Right renal cortex interstitium (tissue), 3 donors: Measurements from ENCODE around the gene NIPAL4. TPM values are rescaled to one million over a fixed set of nuclear protein-coding genes. Genes with fewer than 3 reads are reported as not detected.
"Not testable (repeated sequence)": the region's sequence is repeated elsewhere in the genome, so short reads cannot be mapped to it uniquely, and the experiment has no call there.

Experiments used
- DNase-seq, 3 donors: peaks; one replicate each; pipeline ENCODE4 v3.0.0-alpha.2; 2013; ENCODE audit warnings: low read depth in 3 of 3, low spot score in 2 of 3
- polyA plus RNA-seq, 3 donors: library from polyadenylated mRNA; unstranded; fragments of 120-200 nt; gene quantifications; one replicate each; pipeline ENCODE4 v1.2.1, GENCODE V29; 2013; ENCODE audit not compliant: insufficient read length in 3 of 3

NIPAL4 gene
- polyA plus RNA-seq, 3 donors, result 0.17 to 0.69 (median 0.32) TPM

DNA sequence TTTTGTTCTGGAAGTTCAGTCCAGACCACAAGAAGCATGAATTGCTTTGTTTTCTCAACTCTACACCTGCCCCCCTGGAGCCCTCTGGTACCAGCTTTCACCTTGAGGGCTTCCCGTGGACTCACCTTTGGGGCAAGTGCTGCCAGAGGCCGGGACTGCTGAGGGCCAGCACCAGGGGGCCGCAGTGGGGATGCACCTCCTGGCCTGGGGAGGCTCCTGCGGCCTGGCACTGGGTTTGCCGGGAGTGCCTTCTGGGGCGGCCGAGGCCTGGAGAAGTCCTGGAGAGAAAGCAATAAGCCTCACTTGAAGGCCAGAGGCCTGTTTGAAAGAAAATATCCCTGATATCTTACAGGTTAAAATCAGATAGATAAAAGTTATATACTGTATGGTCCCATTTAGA is 21.7 kb downstream of the NIPAL4 start:
- no peak for DNase-seq

DNA sequence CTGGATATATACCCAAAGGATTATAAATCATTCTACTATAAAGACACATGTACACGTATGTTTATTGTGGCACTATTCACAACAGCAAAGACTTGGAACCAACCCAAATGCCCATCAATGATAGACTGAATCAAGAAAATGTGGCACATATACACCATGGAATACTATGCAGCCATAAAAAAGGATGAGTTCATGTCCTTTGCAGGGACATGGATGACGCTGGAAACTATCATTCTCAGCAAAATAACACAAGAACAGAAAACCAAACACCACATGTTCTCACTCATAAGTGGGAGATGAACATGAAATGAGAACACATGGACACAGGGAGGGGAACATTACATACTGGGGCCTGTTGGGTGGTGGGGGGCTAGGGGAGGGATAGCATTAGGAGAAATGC is 22.7 kb downstream of the NIPAL4 start:
- DNase-seq, result not testable (repeated sequence)

DNA sequence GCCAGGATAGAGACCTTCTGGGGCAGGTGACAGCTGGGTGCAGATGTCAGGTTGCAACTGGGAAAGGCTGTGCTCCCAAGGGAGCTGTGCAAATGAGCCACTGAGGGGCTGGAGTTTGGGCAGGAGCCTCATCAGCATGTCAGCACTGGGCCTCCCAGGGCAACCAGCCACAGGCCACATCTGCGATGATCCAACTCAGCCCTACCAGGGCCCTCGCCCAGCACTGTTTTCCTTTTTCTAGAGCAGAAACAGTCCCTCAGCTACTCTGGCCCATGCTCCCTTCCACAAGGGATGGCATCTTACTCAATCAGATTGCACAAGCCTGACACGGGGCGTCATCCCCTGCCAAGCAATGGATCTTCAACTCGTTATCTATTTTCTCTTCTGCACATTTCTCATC is 24.8 kb downstream of the NIPAL4 start:
- DNase-seq, result no peak

DNA sequence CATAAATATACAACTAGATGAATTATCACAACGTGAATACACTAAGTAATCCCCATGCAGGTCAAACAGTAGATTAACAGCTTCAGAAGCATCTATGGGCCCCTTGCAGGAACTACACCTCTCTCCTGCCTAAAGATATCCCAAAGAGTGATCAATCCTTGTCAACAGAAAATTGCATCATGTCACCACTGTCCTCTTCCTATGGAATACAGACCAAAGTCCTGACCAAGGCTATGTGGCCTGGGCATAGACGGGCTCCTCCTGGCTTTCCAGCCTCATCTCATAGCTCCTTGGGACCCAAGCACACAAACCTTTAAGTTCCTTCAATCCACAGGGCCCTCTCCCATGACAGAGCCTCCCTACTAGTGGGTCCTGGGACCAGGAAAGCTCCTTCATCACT is 25.3 kb downstream of the NIPAL4 start:
- DNase-seq, result no peak

DNA sequence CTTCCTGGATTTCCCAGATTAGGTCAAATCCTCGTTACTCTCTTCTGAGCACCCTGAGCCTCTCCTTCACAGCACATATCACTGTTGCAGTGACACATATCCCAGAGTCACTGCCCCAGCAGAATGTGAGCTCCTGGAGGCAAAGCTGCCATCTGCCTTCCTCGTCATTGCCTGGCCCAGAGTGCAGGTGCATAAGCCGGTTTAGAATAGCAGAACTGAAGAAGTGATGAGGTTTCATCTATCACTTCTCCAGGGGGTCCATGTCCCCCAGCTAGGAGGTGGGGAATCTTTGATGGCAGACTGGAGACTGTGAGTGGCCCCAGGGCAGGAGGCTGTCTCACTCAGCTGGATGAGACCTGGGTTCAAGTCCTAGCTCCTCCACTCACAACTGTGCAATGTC is 25.8 kb downstream of the NIPAL4 start:
- DNase-seq, result no peak

DNA sequence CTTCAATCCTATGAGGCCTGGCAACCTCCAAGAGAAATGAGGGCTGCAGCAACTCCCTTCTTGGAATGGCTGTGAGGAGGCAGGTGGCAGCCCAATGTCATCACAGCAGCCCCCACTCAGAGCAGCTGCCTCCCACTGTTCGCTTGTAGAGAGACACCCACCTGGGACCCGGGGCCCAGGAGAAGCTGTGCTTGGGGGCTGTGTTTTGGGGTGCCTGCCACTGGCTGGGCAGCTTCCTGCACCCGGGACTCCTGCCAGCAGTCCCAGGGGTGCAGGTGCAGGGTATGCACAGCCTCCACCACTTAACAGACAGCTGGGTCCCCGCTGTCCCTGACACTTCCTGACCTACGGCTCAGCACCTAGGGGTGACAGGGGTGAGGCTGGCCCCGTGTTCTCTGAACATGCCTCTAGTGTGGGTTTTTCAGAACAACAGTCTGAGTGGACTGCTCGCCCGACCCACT is 26.2 kb downstream of the NIPAL4 start:
- no peak for DNase-seq

DNA sequence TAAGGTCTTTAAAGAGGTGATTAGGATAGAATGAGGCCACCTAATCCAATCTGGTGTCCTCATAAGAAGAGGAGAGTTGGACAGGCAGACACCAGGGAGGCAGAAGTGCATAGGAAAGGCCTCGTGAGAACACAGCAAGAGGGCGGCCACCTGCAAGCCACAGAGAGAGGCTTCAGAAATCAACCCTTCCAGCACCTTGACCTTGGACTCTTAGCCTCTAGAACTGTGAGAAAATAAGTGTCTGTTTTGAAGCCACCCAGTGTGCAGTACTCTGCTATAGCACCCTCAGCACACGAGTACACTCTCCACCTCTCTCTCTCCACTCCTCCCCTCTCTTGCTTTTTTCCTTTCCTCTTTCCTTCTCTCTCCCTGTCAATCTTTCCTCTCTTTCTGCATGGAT is 26.8 kb downstream of the NIPAL4 start:
- DNase-seq, result no peak

DNA sequence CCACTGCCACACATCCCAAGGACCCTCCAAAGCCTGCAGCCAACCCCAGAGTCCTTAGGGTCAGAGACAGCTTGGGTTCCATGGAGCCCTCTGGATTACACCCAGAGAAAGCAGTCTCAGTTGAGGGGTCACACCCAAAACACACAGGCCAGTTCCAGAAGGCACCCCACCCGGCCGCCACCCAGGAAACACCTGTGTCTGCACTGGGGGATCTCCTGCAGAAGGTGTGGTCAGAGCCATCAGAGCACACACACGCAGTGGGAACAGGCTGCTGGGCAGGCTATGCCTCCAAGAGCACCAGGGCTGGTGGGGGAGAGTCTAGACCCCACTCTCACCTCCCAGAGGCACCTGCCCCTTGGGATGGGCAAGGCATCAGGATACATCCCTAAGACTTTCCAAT is 27.3 kb downstream of the NIPAL4 start:
- no peak for DNase-seq

DNA sequence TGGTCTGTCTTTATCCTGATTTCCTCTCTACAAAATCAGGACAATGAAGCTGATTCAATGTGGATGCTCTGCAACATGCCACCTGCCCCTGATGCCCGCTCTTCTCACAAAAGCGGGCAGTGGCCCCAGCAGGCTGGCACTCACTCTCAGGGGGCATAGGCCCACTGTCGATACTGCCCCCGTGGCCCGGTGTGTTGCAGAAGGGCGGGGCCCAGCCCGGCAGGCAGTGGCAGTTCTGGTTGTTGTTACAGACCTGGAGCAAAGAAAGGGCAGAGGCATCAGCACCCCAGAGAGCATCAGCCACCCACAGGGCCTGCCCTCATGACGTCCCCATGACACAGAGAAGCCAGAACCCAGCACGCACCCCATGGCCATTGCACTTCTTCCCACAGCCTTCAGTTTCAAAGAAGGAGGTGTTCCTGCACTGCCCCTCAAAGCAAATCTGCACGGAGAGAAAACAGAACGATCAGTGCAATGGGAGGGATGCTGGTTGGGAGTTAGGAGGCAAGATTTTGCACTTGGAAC is 31.5 kb downstream of the NIPAL4 start:
- DNase-seq, result no peak

DNA sequence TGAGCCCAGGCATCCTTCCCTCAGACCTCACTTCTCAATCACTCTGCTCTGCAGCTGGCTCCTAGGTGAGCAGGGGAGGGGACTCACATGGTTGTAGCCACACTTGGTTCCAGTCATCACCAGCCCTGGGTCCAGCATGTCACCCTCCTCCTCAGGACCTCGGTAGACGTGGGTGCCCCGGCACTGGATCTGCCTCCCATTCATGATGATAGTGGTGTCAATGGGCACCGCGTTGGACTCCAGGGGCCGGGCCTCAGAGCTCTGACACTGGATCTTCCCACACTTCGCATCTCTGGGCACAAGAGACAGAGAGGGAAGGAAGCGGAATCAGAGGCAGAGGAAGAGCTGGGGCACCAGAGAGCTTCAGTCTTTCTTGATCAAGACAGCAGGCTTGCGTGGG is 32.9 kb downstream of the NIPAL4 start:
- no peak for DNase-seq

DNA sequence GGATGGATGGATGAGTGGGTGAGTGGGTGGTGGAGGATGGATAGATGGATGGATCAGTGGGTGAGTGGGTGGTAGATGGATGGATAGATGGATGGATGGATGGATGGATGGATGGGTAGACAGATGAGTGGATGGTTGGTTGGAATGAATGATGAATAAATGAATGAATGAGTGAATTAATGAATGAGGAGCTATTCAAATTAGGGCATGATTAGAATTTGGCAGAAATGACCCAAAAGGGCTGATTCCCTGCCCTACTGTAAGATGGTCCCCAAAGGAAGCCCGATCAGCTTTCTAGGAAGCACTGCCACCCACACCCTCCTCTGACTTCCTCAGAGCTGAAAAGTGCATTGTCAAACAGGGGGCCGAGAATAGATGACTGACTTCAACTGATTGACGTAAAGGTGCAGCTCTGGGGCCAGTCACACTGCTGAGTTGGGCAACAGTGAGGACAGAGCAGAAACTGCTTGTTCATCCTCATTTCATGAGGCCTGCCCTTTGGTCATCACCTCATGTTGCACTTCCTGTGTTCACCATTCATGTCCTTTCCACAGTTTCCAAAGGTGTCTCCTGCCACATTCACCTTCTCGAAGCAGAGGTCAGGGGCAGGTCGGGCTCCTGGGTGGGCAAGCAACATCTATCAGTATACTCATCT is 34.3 kb downstream of the NIPAL4 start:
- DNase-seq, result no peak

DNA sequence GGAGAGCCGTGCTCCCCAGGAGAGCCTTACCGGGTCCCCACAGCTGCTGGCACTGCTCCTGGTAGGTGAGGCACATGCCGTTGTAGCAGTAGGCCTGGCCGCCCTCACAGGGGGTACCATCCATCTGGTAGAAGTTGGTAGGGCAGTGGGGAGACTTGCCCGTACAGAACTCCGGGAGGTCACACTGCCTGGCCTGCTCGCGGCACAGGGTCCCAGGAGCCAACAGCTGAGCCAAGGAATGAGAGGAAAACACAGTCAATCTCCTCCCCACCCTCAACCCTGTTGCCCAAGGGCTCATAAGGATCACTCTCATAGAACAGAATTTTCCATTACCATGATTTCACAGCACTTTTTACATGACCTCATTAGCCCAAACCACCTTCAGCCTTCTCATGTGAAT is 36.9 kb downstream of the NIPAL4 start:
- DNase-seq, result no peak

DNA sequence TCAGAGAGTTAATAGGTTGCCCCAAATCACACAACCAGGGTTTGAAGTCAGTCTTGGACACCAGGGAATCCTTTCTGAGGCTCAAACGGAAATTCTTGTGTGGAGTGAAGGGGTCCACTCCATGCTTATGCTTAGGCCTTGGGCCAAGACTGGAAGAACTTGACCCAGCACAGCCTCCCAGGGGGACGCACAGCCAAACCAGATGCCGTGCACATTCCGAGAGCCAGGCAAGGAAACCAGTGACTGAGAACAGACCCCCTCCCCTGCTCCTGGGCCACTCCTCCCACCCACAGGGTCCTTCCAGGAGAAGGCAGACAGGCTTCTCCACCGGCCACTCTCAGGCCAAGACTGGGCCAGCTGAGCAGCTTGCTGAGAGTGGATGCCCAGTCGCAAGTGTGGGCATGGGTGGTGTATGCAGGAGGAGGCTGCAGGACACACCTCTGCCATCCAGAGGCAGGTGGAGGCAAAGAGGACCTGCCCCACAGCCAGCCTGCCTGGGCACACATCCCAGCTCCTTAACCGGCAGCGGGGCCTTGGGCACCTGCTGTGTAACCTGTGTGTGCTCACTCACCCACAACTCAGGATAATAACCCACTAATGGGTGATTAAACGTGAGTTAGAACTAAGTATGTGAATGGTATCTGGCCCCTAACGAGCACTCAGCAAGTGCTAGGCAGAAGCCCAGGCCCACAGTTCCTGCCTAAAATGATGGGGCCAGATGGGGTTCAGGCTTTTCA is 38.0 kb downstream of the NIPAL4 start:
- DNase-seq, result no peak

DNA sequence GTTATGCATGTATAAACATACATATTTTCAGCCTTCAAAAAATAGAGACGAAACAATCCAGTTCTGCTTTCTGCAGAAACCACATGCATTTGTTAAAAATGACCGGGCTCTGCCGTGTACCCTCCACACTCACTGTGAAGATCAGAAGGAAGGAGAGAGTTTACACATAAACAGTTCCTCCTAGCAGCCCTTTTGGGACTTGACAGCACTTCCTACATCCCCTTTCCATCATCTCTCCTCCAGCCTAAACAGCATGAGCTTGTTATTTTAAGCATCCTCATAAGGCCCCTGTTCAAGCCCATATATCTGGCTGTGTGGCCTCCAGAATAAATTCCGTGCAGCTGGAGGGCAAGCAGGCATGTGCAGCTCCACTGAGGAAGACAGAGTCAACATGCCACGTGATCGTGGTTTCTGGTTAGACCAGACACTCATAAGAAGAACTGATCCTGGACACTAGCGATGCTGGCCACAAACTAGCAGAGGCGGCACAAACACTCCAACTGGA is 42.2 kb downstream of the NIPAL4 start:
- DNase-seq, result no peak

DNA sequence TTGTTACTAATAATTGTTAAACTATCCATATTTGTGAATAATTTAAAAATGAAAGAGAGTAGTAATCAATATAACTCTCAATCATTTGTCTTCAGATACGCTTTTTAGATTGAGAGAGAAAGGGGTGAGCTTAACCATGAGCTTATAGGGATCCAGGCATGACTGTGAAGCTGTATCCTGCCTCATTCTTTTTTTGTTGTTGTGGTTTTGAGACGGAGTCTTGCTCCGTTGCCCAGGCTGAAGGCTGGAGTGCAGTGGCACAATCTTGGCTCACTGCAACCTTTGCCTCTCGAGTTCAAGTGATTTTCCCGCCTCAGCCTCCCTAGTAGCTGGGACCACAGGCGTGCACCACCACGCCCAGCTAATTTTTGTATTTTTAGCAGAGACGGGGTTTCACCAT is 44.0 kb downstream of the NIPAL4 start:
- DNase-seq, result no peak

DNA sequence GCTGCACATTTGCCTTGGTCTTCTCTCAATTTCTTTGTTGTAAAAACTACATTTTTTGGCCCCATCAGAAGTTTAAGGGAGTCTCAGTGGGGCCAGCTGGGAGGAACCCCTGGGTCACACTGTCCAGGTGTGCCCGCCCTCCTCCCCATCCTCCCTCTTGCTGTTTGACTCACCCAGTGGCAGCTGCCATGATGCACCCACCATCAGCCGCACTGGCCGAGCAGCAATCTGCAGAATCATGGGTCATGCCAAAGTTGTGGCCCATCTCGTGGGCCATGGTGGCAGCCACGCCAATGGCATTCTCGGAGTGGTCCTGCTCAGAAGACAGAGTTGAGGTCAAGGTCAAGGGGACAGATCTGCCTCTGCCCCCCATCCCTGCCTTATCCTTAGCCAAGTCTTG is 45.5 kb downstream of the NIPAL4 start:
- DNase-seq, result no peak

DNA sequence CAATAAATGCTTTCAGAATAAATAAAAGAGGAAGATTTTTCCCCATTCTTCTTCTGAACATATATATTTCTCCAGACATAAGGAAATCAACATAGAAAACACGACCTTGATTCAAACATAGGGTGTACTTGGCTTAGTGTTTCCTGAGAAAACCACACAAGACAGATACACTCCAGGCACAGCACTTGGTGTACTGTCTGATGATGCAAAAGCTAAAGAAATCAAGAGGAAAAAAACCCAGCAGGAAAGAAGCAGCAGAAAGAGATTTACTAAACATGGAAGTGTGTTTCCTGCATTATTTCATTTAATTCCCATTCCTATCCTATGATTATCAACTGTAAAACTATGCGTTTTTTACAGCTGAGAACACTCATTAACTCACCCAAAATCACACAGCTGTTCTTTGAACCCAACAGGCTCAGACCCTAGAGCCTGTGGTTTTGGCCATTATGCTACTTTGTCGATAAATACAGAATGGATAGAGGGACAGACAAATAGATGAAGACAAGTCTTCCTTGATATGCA is 46.1 kb downstream of the NIPAL4 start:
- DNase-seq, result no peak

DNA sequence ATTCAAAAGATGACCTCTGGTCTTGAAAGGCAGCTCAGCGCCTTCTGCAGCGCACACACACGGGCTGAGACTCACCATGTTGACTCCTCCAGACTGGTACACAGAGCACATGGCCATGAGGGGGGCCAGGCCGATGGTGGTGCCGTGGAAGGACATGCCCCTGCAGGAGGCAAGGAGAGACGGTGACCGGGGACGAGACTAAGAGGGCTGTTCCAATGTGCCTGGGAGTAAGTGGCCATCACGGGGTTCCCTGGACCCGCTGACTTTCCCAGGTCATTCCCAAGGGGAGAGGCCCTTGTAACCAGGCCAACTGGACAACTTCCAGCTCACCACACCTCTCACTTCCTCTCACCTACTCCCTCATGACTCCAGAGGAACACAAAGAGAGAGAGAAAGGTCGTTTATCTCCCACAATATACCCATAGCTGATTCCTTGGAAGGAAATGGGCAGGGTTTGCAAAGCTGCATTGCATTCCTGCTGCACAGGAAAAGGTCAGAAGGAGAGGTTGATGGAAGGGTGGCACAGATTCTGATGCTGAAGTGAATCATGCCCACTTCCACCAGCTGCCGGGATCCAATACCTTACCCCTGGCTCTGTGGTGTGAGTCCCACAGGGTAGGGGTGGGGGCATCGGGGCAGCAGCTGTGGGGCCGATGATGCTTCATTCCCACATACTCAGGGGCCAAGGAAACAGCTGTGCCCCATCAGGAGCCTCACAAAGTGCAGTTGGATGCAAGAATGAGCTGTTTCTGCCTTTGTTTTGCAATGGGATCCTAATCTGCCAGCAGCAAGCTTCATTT is 47.2 kb downstream of the NIPAL4 start:
- no peak for DNase-seq

DNA sequence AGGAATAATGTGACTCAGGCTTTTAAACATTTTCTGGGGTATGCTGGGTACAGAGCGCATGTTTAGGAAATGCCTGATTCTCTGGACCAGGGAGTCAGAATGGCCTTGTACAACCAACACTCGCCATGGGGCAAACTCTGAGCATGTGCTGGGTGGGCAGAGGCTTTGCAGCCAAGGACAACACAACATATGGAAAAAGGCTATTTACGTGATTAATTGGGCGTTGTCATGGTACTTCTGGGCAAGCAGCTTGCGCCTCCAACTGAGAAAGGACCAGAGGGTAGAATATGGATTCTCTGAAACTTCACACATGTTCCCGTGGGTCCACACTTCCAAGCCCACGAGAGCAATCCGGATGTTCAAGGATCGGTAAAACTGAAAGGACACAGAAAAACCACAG is 49.1 kb downstream of the NIPAL4 start:
- DNase-seq, result no peak

DNA sequence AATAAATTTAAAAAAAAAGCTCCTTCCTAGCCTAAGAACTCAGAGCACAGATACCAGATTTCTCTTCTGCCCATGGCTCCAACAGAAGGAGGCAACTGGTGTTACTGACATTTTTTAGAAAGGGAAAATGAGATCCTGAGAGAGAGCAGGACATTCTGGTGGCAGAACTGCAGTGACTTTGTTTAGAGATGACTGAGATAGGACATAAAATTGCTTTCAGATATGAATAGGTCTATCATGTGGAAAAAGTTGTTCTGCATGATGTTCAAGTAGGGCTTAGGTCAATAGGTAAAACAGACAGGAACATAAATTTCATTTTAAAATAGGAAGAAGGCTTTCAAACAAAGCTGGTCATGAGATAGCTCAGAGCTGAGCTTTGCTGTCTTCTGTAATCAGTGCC is 49.6 kb downstream of the NIPAL4 start:
- no peak for DNase-seq

DNA sequence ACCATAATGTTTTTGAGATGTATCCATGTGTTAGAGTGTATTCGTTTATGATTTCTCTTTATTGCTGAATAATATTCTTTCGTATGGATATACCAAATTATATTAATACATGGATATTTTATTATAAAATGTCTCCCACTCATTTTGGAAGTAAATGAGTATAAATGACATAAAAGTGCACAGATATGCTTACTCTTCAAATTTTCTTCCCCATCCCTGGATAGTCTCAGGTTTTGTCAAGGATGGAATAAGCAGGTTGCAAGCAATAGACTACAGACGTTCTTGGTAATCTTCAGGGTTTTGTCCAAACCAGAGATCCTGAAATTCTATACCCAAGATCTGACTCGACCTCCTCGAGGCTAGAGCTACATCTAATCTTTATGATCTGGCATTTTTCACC is 50.7 kb downstream of the NIPAL4 start:
- no peak for DNase-seq
